GM03348 (cell line): ENCODE data around the gene DDHD1.
"Not testable (repeated sequence)": the region's sequence is repeated elsewhere in the genome, so short reads cannot be mapped to it uniquely, and the experiment has no call there.

ENCODE experiments used
- DNase-seq: peaks from one replicate; pipeline ENCODE4 v3.0.0; 2012; ENCODE audit warnings: low spot score

The DDHD1 gene

GRCh38 chr14:53152887-53153701 is at the start of gene DDHD1:
DDHD1 (minus strand) TSS chr14:53153323; CDS start chr14:53153098, 225 bp downstream.
- peak; percentile 96 for DNase-seq

- no peak for DNase-seq
These were observed 42.8 kb upstream of the DDHD1 start for GRCh38 chr14:53195949-53196348.

- DNase-seq = no peak
These were observed 40.1 kb upstream of the DDHD1 start for GRCh38 chr14:53193193-53193592.

GRCh38 chr14:53192052-53192760 is 39.1 kb upstream of the DDHD1 start:
- peak; percentile 14 for DNase-seq

- DNase-seq = no peak
These were observed 37.8 kb upstream of the DDHD1 start for GRCh38 chr14:53190938-53191337.

GRCh38 chr14:53187921-53188463 is 34.9 kb upstream of the DDHD1 start:
- DNase-seq = no peak

- no peak for DNase-seq
These were observed 33.4 kb upstream of the DDHD1 start for GRCh38 chr14:53186532-53186931.

GRCh38 chr14:53183611-53184010 is 30.5 kb upstream of the DDHD1 start:
- peak; percentile 57 for DNase-seq

- DNase-seq = no peak
These were observed 29.9 kb upstream of the DDHD1 start for GRCh38 chr14:53183056-53183455.

- not testable (repeated sequence) for DNase-seq
These were observed 28.4 kb upstream of the DDHD1 start for GRCh38 chr14:53181463-53182081.

GRCh38 chr14:53180272-53181221 is 27.4 kb upstream of the DDHD1 start:
- DNase-seq = no peak

GRCh38 chr14:53179486-53180005 is 26.4 kb upstream of the DDHD1 start:
- DNase-seq = not testable (repeated sequence)

- no peak for DNase-seq
These were observed 22.3 kb upstream of the DDHD1 start for GRCh38 chr14:53175375-53175774.

GRCh38 chr14:53174918-53175317 is 21.8 kb upstream of the DDHD1 start:
- DNase-seq = no peak

- DNase-seq = no peak
These were observed 15.7 kb upstream of the DDHD1 start for GRCh38 chr14:53168786-53169185.

GRCh38 chr14:53167602-53168328 is 14.6 kb upstream of the DDHD1 start:
- peak; percentile 65 for DNase-seq

- DNase-seq = no peak
These were observed 8.8 kb upstream of the DDHD1 start for GRCh38 chr14:53161758-53162435.

- no peak for DNase-seq
These were observed 3.1 kb upstream of the DDHD1 start for GRCh38 chr14:53156238-53156637.

- no peak for DNase-seq
These were observed 584 bp upstream of the DDHD1 start for GRCh38 chr14:53153702-53154112.
